IPS DF 4.7 (cell line): Measurements from ENCODE around the gene TAGLN2.
"Not testable (repeated sequence)": the region's sequence is repeated elsewhere in the genome, so short reads cannot be mapped to it uniquely, and the experiment has no call there.

Source experiments
- DNase-seq: peaks from one replicate; pipeline ENCODE4 v3.0.0-alpha.2; 2013; ENCODE audit warnings: low spot score; ENCODE audit errors: extremely low read depth

Gene TAGLN2

GRCh38 chr1:159900755-159901360, 24.4 kb downstream of the TAGLN2 start:
- no peak for DNase-seq

- peak; percentile 33 for DNase-seq
These were observed 25.1 kb downstream of the TAGLN2 start, which contains the start of gene CFAP45 for GRCh38 chr1:159900086-159900680. CFAP45 (minus strand) TSS chr1:159900165; CDS start chr1:159900098, 67 bp downstream.

GRCh38 chr1:159899634-159900033, 25.7 kb downstream of the TAGLN2 start:
- DNase-seq: not testable (repeated sequence)

- no peak for DNase-seq
These were observed 26.8 kb downstream of the TAGLN2 start for GRCh38 chr1:159898527-159898926.

GRCh38 chr1:159897962-159898361, 27.3 kb downstream of the TAGLN2 start:
- DNase-seq: no peak

- DNase-seq: no peak
These were observed 28.8 kb downstream of the TAGLN2 start for GRCh38 chr1:159896546-159896930.

GRCh38 chr1:159895836-159896545, 29.3 kb downstream of the TAGLN2 start:
- DNase-seq: no peak

GRCh38 chr1:159895286-159895685, 30.0 kb downstream of the TAGLN2 start:
- no peak for DNase-seq

- DNase-seq: no peak
These were observed 32.4 kb downstream of the TAGLN2 start for GRCh38 chr1:159892944-159893343.

- DNase-seq: peak; percentile 19
These were observed 33.8 kb downstream of the TAGLN2 start for GRCh38 chr1:159891275-159892157.

- no peak for DNase-seq
These were observed 34.9 kb downstream of the TAGLN2 start for GRCh38 chr1:159890390-159890789.

GRCh38 chr1:159889821-159890252, 35.5 kb downstream of the TAGLN2 start:
- DNase-seq: no peak

GRCh38 chr1:159889202-159889601, 36.1 kb downstream of the TAGLN2 start:
- DNase-seq: no peak

GRCh38 chr1:159884296-159884695, 41.0 kb downstream of the TAGLN2 start:
- DNase-seq: no peak

GRCh38 chr1:159883134-159883533, 42.2 kb downstream of the TAGLN2 start:
- DNase-seq: no peak

- no peak for DNase-seq
These were observed 42.8 kb downstream of the TAGLN2 start for GRCh38 chr1:159882527-159882862.

- DNase-seq: no peak
These were observed 43.4 kb downstream of the TAGLN2 start for GRCh38 chr1:159881622-159882526.

- no peak for DNase-seq
These were observed 44.9 kb downstream of the TAGLN2 start for GRCh38 chr1:159880430-159880829.

- DNase-seq: no peak
These were observed 45.3 kb downstream of the TAGLN2 start for GRCh38 chr1:159879977-159880376.

- no peak for DNase-seq
These were observed 46.2 kb downstream of the TAGLN2 start for GRCh38 chr1:159879136-159879535.
